Measurements from ENCODE around the gene NAP1L4. TPM values are rescaled to one million over a fixed set of nuclear protein-coding genes. Genes with fewer than 3 reads are reported as not detected.

The NAP1L4 gene
- total RNA-seq, 2 experiments from 2014 or later: 240 to 245 TPM

GRCh38 chr11:3022300-3022967 lies 30.3 kb upstream of the NAP1L4 start:
- Mint-ChIP-seq H3K4me1 (ENCODE audit: low read depth) (peaks cover 28% of the 10 kb centered on the region), H3K36me3 (ENCODE audit: low read depth) (peaks cover 54% of the 10 kb centered on the region), H3K9me3 (no peaks in the 10 kb centered on the region), H3K27me3 (ENCODE audit: low read depth) (no peaks in the 10 kb centered on the region), H3K27ac (peak overlapping the region; percentile 32), H3K4me3 (no peak overlapping the region)
- CTCF ChIA-PET: interaction anchor here (0.6 to 2.5 kb wide), 6 partner anchors 13 to 130 kb away, joined by 3 to 6 read pairs (median 4); no protein-coding TSS in a partner anchor
- intact Hi-C loops (cut with micrococcal nuclease): loop anchor here (2.0 to 5.0 kb wide), 2 partner anchors 32 to 70 kb away; no protein-coding TSS in a partner anchor
- peak; percentile 45 for DNase-seq

GRCh38 chr11:3021125-3021524 lies 29.0 kb upstream of the NAP1L4 start:
- Mint-ChIP-seq H3K36me3 (ENCODE audit: low read depth) (peaks cover 57% of the 10 kb centered on the region), H3K27ac (no peak overlapping the region), H3K27me3 (ENCODE audit: low read depth) (no peaks in the 10 kb centered on the region), H3K9me3 (no peaks in the 10 kb centered on the region), H3K4me1 (ENCODE audit: low read depth) (peaks cover 38% of the 10 kb centered on the region), H3K4me3 (no peak overlapping the region)
- intact Hi-C loops (cut with micrococcal nuclease): loop anchor here (5.0 kb wide), 1 partner anchor 71 kb away; no protein-coding TSS in a partner anchor
- CTCF ChIA-PET: interaction anchor here (1.3 to 2.5 kb wide), 2 partner anchors 91 to 129 kb away, joined by 3 to 6 read pairs; no protein-coding TSS in a partner anchor
- DNase-seq: peak; percentile 46

GRCh38 chr11:3020011-3020410 lies 27.9 kb upstream of the NAP1L4 start:
- no peak overlapping the region for H3K4me3 Mint-ChIP-seq
- peaks cover 49% of the 10 kb centered on the region for H3K4me1 Mint-ChIP-seq (ENCODE audit: low read depth)

GRCh38 chr11:3018596-3018995 lies 26.5 kb upstream of the NAP1L4 start:
- DNase-seq: no peak
- Mint-ChIP-seq H3K4me1 (ENCODE audit: low read depth) (peaks cover 60% of the 10 kb centered on the region), H3K27ac (no peak overlapping the region), H3K4me3 (no peak overlapping the region), H3K27me3 (ENCODE audit: low read depth) (no peaks in the 10 kb centered on the region), H3K9me3 (no peaks in the 10 kb centered on the region), H3K36me3 (ENCODE audit: low read depth) (peaks cover 60% of the 10 kb centered on the region)
- CTCF ChIA-PET: no interaction called here
- intact Hi-C loops (cut with micrococcal nuclease): no loop called here

More at GRCh38 chr11:3020011-3020410, 27.9 kb upstream of the NAP1L4 start:
- Mint-ChIP-seq H3K27ac (no peak overlapping the region), H3K36me3 (ENCODE audit: low read depth) (peaks cover 58% of the 10 kb centered on the region), H3K27me3 (ENCODE audit: low read depth) (no peaks in the 10 kb centered on the region), H3K9me3 (no peaks in the 10 kb centered on the region)
- intact Hi-C loops (cut with micrococcal nuclease): loop anchor here (5.0 kb wide), 1 partner anchor 72 kb away; no protein-coding TSS in a partner anchor
- CTCF ChIA-PET: no interaction called here
- no peak for DNase-seq

- Mint-ChIP-seq H3K4me3 (no peak overlapping the region), H3K27me3 (ENCODE audit: low read depth) (no peaks in the 10 kb centered on the region), H3K36me3 (ENCODE audit: low read depth) (peaks cover 51% of the 10 kb centered on the region), H3K4me1 (ENCODE audit: low read depth) (peaks cover 43% of the 10 kb centered on the region), H3K9me3 (no peaks in the 10 kb centered on the region), H3K27ac (no peak overlapping the region)
- CTCF ChIA-PET: interaction anchor here (1.1 to 1.5 kb wide), 2 partner anchors 75 to 391 kb away, joined by 3 to 8 read pairs; no protein-coding TSS in a partner anchor
- intact Hi-C loops (cut with micrococcal nuclease): no loop called here
- no peak for DNase-seq
Measured at GRCh38 chr11:3016861-3017260, 24.7 kb upstream of the NAP1L4 start.

GRCh38 chr11:3015796-3016195 lies 23.7 kb upstream of the NAP1L4 start:
- no peak overlapping the region for H3K27ac Mint-ChIP-seq
- peaks cover 40% of the 10 kb centered on the region for H3K4me1 Mint-ChIP-seq (ENCODE audit: low read depth)
- no peaks in the 10 kb centered on the region for H3K27me3 Mint-ChIP-seq (ENCODE audit: low read depth)
- DNase-seq: no peak
- H3K36me3 Mint-ChIP-seq (ENCODE audit: low read depth): peaks cover 60% of the 10 kb centered on the region
- CTCF ChIA-PET: interaction anchor here (0.6 to 1.8 kb wide), 5 partner anchors 22 to 392 kb away, joined by 3 to 8 read pairs (median 4); no protein-coding TSS in a partner anchor
- intact Hi-C loops (cut with micrococcal nuclease): no loop called here
- no peak overlapping the region for H3K4me3 Mint-ChIP-seq
- H3K9me3 Mint-ChIP-seq: no peaks in the 10 kb centered on the region

GRCh38 chr11:3014943-3015342 lies 22.8 kb upstream of the NAP1L4 start:
- no peaks in the 10 kb centered on the region for H3K9me3 Mint-ChIP-seq
- no peaks in the 10 kb centered on the region for H3K27me3 Mint-ChIP-seq (ENCODE audit: low read depth)
- H3K36me3 Mint-ChIP-seq (ENCODE audit: low read depth): peaks cover 59% of the 10 kb centered on the region
- intact Hi-C loops (cut with micrococcal nuclease): loop anchor here (1.0 kb wide), 1 partner anchor 23 kb away; the partner anchor contains the start of gene NAP1L4
- CTCF ChIA-PET: interaction anchor here (0.8 to 1.8 kb wide), 5 partner anchors 22 to 482 kb away, joined by 3 to 5 read pairs (median 4); no protein-coding TSS in a partner anchor
- peak overlapping the region; percentile 46 for H3K27ac Mint-ChIP-seq
- no peak overlapping the region for H3K4me3 Mint-ChIP-seq
- no peak for DNase-seq
- H3K4me1 Mint-ChIP-seq (ENCODE audit: low read depth): peaks cover 38% of the 10 kb centered on the region

GRCh38 chr11:3014057-3014938 lies 22.2 kb upstream of the NAP1L4 start:
- CTCF ChIA-PET: interaction anchor here (0.6 to 1.8 kb wide), 6 partner anchors 23 to 595 kb away, joined by 3 to 5 read pairs (median 4); no protein-coding TSS in a partner anchor
- Mint-ChIP-seq H3K27me3 (ENCODE audit: low read depth) (no peaks in the 10 kb centered on the region), H3K4me3 (no peak overlapping the region), H3K9me3 (no peaks in the 10 kb centered on the region), H3K27ac (peak overlapping the region; percentile 54), H3K4me1 (ENCODE audit: low read depth) (peaks cover 38% of the 10 kb centered on the region), H3K36me3 (ENCODE audit: low read depth) (peaks cover 60% of the 10 kb centered on the region)
- intact Hi-C loops (cut with micrococcal nuclease): loop anchor here (1.0 kb wide), 1 partner anchor 22 kb away; the partner anchor contains the start of gene NAP1L4
- peak; percentile 53 for DNase-seq

- no peak overlapping the region for H3K27ac Mint-ChIP-seq
- no peaks in the 10 kb centered on the region for H3K9me3 Mint-ChIP-seq
- H3K36me3 Mint-ChIP-seq (ENCODE audit: low read depth): peaks cover 54% of the 10 kb centered on the region
- H3K4me1 Mint-ChIP-seq (ENCODE audit: low read depth): peaks cover 35% of the 10 kb centered on the region
- no peaks in the 10 kb centered on the region for H3K27me3 Mint-ChIP-seq (ENCODE audit: low read depth)
- DNase-seq: no peak
- CTCF ChIA-PET: interaction anchor here (1.6 kb wide), 1 partner anchor 79 kb away, joined by 3 read pairs; no protein-coding TSS in a partner anchor
- no peak overlapping the region for H3K4me3 Mint-ChIP-seq
- intact Hi-C loops (cut with micrococcal nuclease): no loop called here
Measured at GRCh38 chr11:3011891-3012885, 20.1 kb upstream of the NAP1L4 start.

GRCh38 chr11:3010521-3011275 lies 18.6 kb upstream of the NAP1L4 start:
- peaks cover 21% of the 10 kb centered on the region for H3K4me1 Mint-ChIP-seq (ENCODE audit: low read depth)

More at GRCh38 chr11:3010521-3011275, 18.6 kb upstream of the NAP1L4 start:
- intact Hi-C loops (cut with micrococcal nuclease): no loop called here
- H3K27ac Mint-ChIP-seq: peak overlapping the region; percentile 19
- H3K4me3 Mint-ChIP-seq: no peak overlapping the region
- CTCF ChIA-PET: no interaction called here
- H3K9me3 Mint-ChIP-seq: no peaks in the 10 kb centered on the region
- peaks cover 51% of the 10 kb centered on the region for H3K36me3 Mint-ChIP-seq (ENCODE audit: low read depth)
- H3K27me3 Mint-ChIP-seq (ENCODE audit: low read depth): no peaks in the 10 kb centered on the region
- no peak for DNase-seq
